Hindlimb muscle (tissue), 1 donor: ENCODE results near the gene PIK3CB. TPM values are rescaled to one million over a fixed set of nuclear protein-coding genes. Genes with fewer than 3 reads are reported as not detected.
"Not testable (repeated sequence)": the region's sequence is repeated elsewhere in the genome, so short reads cannot be mapped to it uniquely, and the experiment has no call there.

Experiments
- DNase-seq: peaks from one replicate; pipeline ENCODE4 v3.0.0-alpha.2; 2013
- polyA plus RNA-seq: library from polyadenylated mRNA; unstranded; fragments of 120-200 nt; gene quantifications from one replicate; pipeline ENCODE4 v1.2.1, GENCODE V29; 2013; ENCODE audit not compliant: insufficient read length

The PIK3CB gene
- polyA plus RNA-seq, 1 donor: 12.1 TPM

GRCh38 chr3:138604106-138604595 lies 230.6 kb downstream of the PIK3CB start:
- DNase-seq: not testable (repeated sequence)

Other genes with a start within 250 kb of the PIK3CB start
- 19.0 TPM for gene CEP70, start 240.7 kb downstream of the PIK3CB start, polyA plus RNA-seq
- gene FAIM, start 226.2 kb downstream of the PIK3CB start, polyA plus RNA-seq: 12.1 TPM
- not detected for gene FOXL2, start 112.2 kb upstream of the PIK3CB start, polyA plus RNA-seq
- 0.08 TPM for gene FOXL2NB, start 112.3 kb upstream of the PIK3CB start, polyA plus RNA-seq
- not detected for gene PRR23A, start 171.3 kb upstream of the PIK3CB start, polyA plus RNA-seq
- not detected for gene PRR23B, start 186.0 kb upstream of the PIK3CB start, polyA plus RNA-seq
- not detected for gene PRR23C, start 210.0 kb upstream of the PIK3CB start, polyA plus RNA-seq